HepG2 (cell line): ENCODE results near the gene NACC2. TPM values are rescaled to one million over a fixed set of nuclear protein-coding genes. Genes with fewer than 3 reads are reported as not detected.

Experiments
- ATAC-seq: fragments of 200-7000 bp; cut with Tn5 transposase; 3 replicates; pipeline ENCODE4 v1.9.1; 2020; ENCODE audit warnings: mild to moderate bottlenecking, moderate library complexity
- BruUV-seq: library from RNA; stranded (reverse); fragments of 400-500 nt; replicated peaks from 2 replicates; lab custom pipeline; 2021; lab: Mats Ljungman, UMichigan
- CTCF ChIA-PET: fragments of 300-600 bp; formaldehyde crosslinking; extraction: SDS; loops from one replicate; lab custom pipeline; 2021; ENCODE audit warnings: low total read pairs, inconsistent platforms, low intra/inter-chr PET ratio; lab: Yijun Ruan, JAX
- POLR2A ChIA-PET: fragments of 350-600 bp; sonication (Branson Sonifier 250); formaldehyde crosslinking; loops from one replicate; lab custom pipeline; 2020; ENCODE audit warnings: antibody characterized with exemption, inconsistent platforms; lab: Yijun Ruan, JAX
- DNase-seq: peaks from one replicate; pipeline ENCODE4 v3.0.0-alpha.2; 2015; ENCODE audit warnings: low spot score
- FAIRE-seq: peaks from 3 replicates; lab custom pipeline; 2011; peaks lifted over from hg19 to GRCh38; lab: Jason Lieb, UNC
- H2AFZ ChIP-seq: one replicate; pipeline ENCODE4 v1.6.1; 2011; ENCODE audit warnings: low read length, inconsistent platforms
- H3K27ac ChIP-seq: fragments of 300-600 bp; 3 replicates; pipeline ENCODE4 v1.8.0; 2011; ENCODE audit warnings: mixed run types, mild to moderate bottlenecking, mixed read lengths, low read length, inconsistent platforms; ENCODE audit not compliant: insufficient read depth; ENCODE audit errors: extremely low read length
- H3K27me3 ChIP-seq, 2 experiments: fragments of 200-600 bp in 1 of 2; 2 replicates in 1 of 2; 3 replicates in 1 of 2; pipeline versions ENCODE4 v1.6.0 to v1.8.0; 2011; ENCODE audit warnings: low read length in 2 of 2, mild to moderate bottlenecking in 2 of 2, moderate library complexity in 2 of 2, inconsistent platforms in 1 of 2; ENCODE audit not compliant: insufficient read depth in 2 of 2, control insufficient read depth in 1 of 2
- H3K36me3 ChIP-seq, 2 experiments: fragments of 200-600 bp in 1 of 2; replicated peaks in 1 of 2; 2 replicates in 1 of 2; 3 replicates in 1 of 2; pipeline versions ENCODE4 v1.5.1 to v1.8.0; 2011; ENCODE audit warnings: low read length in 2 of 2, inconsistent platforms in 1 of 2; ENCODE audit not compliant: insufficient read depth in 2 of 2, control insufficient read depth in 1 of 2
- H3K4me1 ChIP-seq: 2 replicates; pipeline ENCODE4 v1.5.1; 2012; ENCODE audit warnings: low read length, inconsistent platforms; ENCODE audit not compliant: insufficient read depth
- H3K4me2 ChIP-seq: 2 replicates; pipeline ENCODE4 v1.6.0; 2011; ENCODE audit warnings: low read depth, low read length, inconsistent platforms
- H3K4me3 ChIP-seq, 3 experiments: fragments of 200-600 bp in 1 of 3; sonication (generic), shearing (Covaris generic) in 1 of 3; replicated peaks in 1 of 3; 2 replicates each; pipeline ENCODE4 v1.5.1; 2011 to 2016; ENCODE audit warnings: low read length in 3 of 3, inconsistent platforms in 2 of 3, low read depth in 2 of 3, mild to moderate bottlenecking in 2 of 3, control low read depth in 1 of 3, mixed read lengths in 1 of 3; ENCODE audit not compliant: insufficient read depth in 1 of 3
- H3K79me2 ChIP-seq: one replicate; pipeline ENCODE4 v1.6.1; 2011; ENCODE audit warnings: low read length, inconsistent platforms; ENCODE audit not compliant: insufficient read depth
- H3K9ac ChIP-seq: 2 replicates; pipeline ENCODE4 v1.6.0; 2011; ENCODE audit warnings: mild to moderate bottlenecking, low read depth, low read length, inconsistent platforms; ENCODE audit not compliant: insufficient read depth
- H3K9me3 ChIP-seq: 2 replicates; pipeline ENCODE4 v1.5.1; 2012; ENCODE audit warnings: mild to moderate bottlenecking, low read length
- H4K20me1 ChIP-seq: 2 replicates; pipeline ENCODE4 v1.6.0; 2011; ENCODE audit warnings: inconsistent platforms, mild to moderate bottlenecking, low read length, moderate library complexity; ENCODE audit not compliant: insufficient read depth
- ADNP ChIP-seq: sonication (generic); formaldehyde crosslinking; IDR thresholded peaks from 2 replicates; pipeline ENCODE4 v1.4.0; 2020; ENCODE audit warnings: missing genetic modification reagents
- ERF ChIP-seq: IDR thresholded peaks from 2 replicates; pipeline ENCODE4 v1.6.1; 2018; ENCODE audit warnings: missing biosample characterization, missing genetic modification reagents
- HNRNPL ChIP-seq: fragments of 200-400 bp; formaldehyde crosslinking; IDR thresholded peaks from 2 replicates; pipeline ENCODE4 v1.6.1; 2017; ENCODE audit warnings: mild to moderate bottlenecking, low read depth, low read length
- ISX ChIP-seq: sonication (generic); formaldehyde crosslinking; conservative IDR thresholded peaks from 2 replicates; pipeline ENCODE4 v1.5.0; 2020; ENCODE audit warnings: missing genetic modification reagents
- KDM6A ChIP-seq: IDR thresholded peaks from 2 replicates; pipeline ENCODE4 v1.6.1; 2016; ENCODE audit warnings: low read depth
- KLF12 ChIP-seq: sonication (generic); formaldehyde crosslinking; IDR thresholded peaks from 2 replicates; pipeline ENCODE4 v1.4.0; 2020; ENCODE audit warnings: missing genetic modification reagents, borderline replicate concordance
- U2AF1 ChIP-seq: fragments of 200-400 bp; formaldehyde crosslinking; optimal IDR thresholded peaks from 2 replicates; pipeline ENCODE3; 2017; ENCODE audit warnings: mild to moderate bottlenecking, low read depth, low read length
- ZBTB38 ChIP-seq: sonication (generic); formaldehyde crosslinking; IDR thresholded peaks from 2 replicates; pipeline ENCODE4 v1.5.1; 2020; ENCODE audit warnings: mild to moderate bottlenecking, missing genetic modification reagents
- ZKSCAN5 ChIP-seq: sonication (generic); formaldehyde crosslinking; IDR thresholded peaks from 2 replicates; pipeline ENCODE4 v1.5.1; 2020; ENCODE audit warnings: mild to moderate bottlenecking, missing genetic modification reagents
- ZNF230 ChIP-seq: sonication (generic); formaldehyde crosslinking; IDR thresholded peaks from 2 replicates; pipeline ENCODE4 v1.4.0; 2020; ENCODE audit warnings: mild to moderate bottlenecking, missing genetic modification reagents
- ZNF710 ChIP-seq: sonication (generic); formaldehyde crosslinking; IDR thresholded peaks from 2 replicates; pipeline ENCODE4 v1.5.0; 2020; ENCODE audit warnings: mild to moderate bottlenecking, missing genetic modification reagents, borderline replicate concordance
- ZNF770 ChIP-seq: sonication (generic); formaldehyde crosslinking; IDR thresholded peaks from 2 replicates; pipeline ENCODE4 v1.5.0; 2020; ENCODE audit warnings: mild to moderate bottlenecking, missing genetic modification reagents
- WGBS: methylation state at CpG from one replicate; pipeline ENCODE4 v1.1.6; 2017; ENCODE audit warnings: low lambda C conversion rate; 5-methylcytosine and 5-hydroxymethylcytosine counted together
- in situ Hi-C: cut with HindIII; loops from 2 replicates; pipeline ENCODE4 v1.10.0; 2017; ENCODE audit warnings: low pct_unique_long_range_greater_than_20kb; ENCODE audit not compliant: extremely low pct_ligation_motif_present
- intact Hi-C: fragments of 100-400 bp; cut with micrococcal nuclease; formaldehyde crosslinking; loops from one replicate; pipeline ENCODE4 v1.10.0; 2022; ENCODE audit not compliant: unreplicated experiment
- polyA plus RNA-seq, 8 experiments: library from polyadenylated mRNA; depleted of rRNA in 3 of 8; stranded (reverse) in 7 of 8; unstranded in 1 of 8; fragments of >200 nt; fragmentation: Illumina TruSeq in 4 of 8; extraction: Trizol in 4 of 8; gene quantifications; 2 replicates each; pipeline versions ENCODE4 v1.2.1 to v1.2.3, GENCODE V29; 2011 to 2016; ENCODE audit warnings: low read depth in 4 of 8, missing spikeins in 1 of 8, mixed read lengths in 1 of 8; ENCODE audit not compliant: insufficient read depth in 1 of 8
- total RNA-seq, 5 experiments: library from RNA; depleted of rRNA; stranded (reverse); fragments of >200 nt; fragmentation: Illumina TruSeq; extraction: Trizol; gene quantifications; 2 replicates each; pipeline ENCODE4 v1.2.3, GENCODE V29; 2016; ENCODE audit warnings: low read depth in 1 of 5
- TF ChIP-seq, protein P1 (sequence below): sonication (generic); formaldehyde crosslinking; conservative IDR thresholded peaks from 2 replicates; pipeline ENCODE4 v1.4.0; 2020; ENCODE audit warnings: missing genetic modification reagents

The NACC2 gene
- total and polyA plus RNA-seq, 2 of the 13 experiments (the other 11 are each of a cell fraction or from before 2014, with no cell fraction given) = 5.9 to 12.3 TPM

GRCh38 chr9:136058801-136059302 is 36.2 kb downstream of the NACC2 start:
- Histone ChIP-seq H3K36me3 (peaks cover 2 to 7% of the 10 kb centered on the region in 2 experiments; a peak in 3 of 5 replicates), H2AFZ (no peak overlapping the region), H3K9ac (no peak overlapping the region), H3K4me2 (no peak overlapping the region), H3K79me2 (peaks cover 30% of the 10 kb centered on the region), H3K4me3 (no peak overlapping the region), H3K27ac (no peak overlapping the region), H4K20me1 (peaks cover 29% of the 10 kb centered on the region), H3K4me1 (peaks cover 16% of the 10 kb centered on the region), H3K27me3 (no peaks in the 10 kb centered on the region), H3K9me3 (no peaks in the 10 kb centered on the region)
- 100% methylated on average over 4 of the region's 12 CpGs for WGBS
- no peak for FAIRE-seq
- ChIA-PET POLR2A (no interaction called here), CTCF (no interaction called here)
- no peak for TF ChIP-seq ADNP (CRISPR knock-in tag)
- no peak for TF ChIP-seq ERF
- TF ChIP-seq ZNF230 = no peak
- TF ChIP-seq, protein P1, sequence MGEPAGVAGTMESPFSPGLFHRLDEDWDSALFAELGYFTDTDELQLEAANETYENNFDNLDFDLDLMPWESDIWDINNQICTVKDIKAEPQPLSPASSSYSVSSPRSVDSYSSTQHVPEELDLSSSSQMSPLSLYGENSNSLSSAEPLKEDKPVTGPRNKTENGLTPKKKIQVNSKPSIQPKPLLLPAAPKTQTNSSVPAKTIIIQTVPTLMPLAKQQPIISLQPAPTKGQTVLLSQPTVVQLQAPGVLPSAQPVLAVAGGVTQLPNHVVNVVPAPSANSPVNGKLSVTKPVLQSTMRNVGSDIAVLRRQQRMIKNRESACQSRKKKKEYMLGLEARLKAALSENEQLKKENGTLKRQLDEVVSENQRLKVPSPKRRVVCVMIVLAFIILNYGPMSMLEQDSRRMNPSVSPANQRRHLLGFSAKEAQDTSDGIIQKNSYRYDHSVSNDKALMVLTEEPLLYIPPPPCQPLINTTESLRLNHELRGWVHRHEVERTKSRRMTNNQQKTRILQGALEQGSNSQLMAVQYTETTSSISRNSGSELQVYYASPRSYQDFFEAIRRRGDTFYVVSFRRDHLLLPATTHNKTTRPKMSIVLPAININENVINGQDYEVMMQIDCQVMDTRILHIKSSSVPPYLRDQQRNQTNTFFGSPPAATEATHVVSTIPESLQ (CRISPR knock-in tag) = no peak
- no peak for TF ChIP-seq HNRNPL
- no peak for TF ChIP-seq ZKSCAN5 (CRISPR knock-in tag)
- no peak for TF ChIP-seq ISX (CRISPR knock-in tag)
- TF ChIP-seq ZNF710 (CRISPR knock-in tag) = no peak
- no peak for TF ChIP-seq U2AF1
- TF ChIP-seq ZBTB38 = no peak
- no peak for TF ChIP-seq KLF12 (CRISPR knock-in tag)
- TF ChIP-seq KDM6A = no peak
- no peak for TF ChIP-seq ZNF770 (CRISPR knock-in tag)
- no TSS peak for BruUV-seq
- in situ Hi-C loops (no loop called here), intact Hi-C loops (no loop called here)
- no peak for ATAC-seq
- DNase-seq = no peak
